ENCODE measurements around the gene MAT1A.

The MAT1A gene

DNA sequence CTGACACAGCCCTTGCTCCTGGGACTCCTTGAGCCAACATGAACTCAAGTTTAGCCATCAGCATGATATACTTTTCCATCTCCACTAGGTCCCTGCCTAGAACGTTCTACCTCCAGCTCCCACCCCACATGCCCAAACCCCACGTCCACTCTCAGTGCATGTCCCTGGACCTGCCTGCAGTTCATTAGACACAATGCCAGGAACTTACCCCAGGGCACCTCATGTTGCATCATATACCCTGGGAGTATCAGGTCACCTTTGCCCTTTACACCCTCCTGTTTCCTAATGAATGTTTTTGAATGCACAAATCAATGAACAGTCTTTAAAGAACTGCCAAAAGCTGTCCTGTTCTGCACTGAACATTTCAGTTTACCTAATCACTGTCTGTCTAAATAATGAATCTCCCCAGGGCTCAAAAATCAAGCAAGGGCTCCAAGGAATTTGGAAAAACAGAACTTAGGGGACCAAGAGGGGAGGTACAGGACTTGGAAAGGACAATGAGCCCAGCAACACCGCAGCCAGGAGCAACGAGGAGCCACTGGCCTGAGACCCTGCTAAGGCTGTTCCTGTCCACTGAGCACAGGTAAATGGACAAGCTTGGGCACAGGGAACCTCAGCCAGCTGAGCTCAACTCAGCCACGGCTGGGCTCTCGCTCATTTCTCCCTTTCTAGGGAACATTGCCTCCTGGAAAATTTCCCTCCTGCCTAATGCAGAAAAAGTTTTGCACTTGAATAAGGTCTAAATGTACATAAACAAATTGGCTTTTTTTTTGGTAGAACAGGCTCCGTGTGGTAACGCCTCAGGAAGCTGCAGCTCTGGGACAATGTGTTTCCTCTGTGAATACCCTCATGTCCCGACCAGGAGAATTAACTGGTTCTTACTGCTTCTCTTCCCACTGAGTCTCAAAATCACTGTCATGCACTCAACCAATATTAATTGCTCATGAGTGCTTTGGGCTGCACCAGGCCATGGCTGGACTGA is 7.4 kb downstream of the MAT1A start:
- DNase-seq (ENCODE audit: low spot score) = no peak

- no peak for DNase-seq (ENCODE audit: low spot score)
These were observed 8.2 kb downstream of the MAT1A start for GRCh38 chr10:80281292-80281691.

DNA sequence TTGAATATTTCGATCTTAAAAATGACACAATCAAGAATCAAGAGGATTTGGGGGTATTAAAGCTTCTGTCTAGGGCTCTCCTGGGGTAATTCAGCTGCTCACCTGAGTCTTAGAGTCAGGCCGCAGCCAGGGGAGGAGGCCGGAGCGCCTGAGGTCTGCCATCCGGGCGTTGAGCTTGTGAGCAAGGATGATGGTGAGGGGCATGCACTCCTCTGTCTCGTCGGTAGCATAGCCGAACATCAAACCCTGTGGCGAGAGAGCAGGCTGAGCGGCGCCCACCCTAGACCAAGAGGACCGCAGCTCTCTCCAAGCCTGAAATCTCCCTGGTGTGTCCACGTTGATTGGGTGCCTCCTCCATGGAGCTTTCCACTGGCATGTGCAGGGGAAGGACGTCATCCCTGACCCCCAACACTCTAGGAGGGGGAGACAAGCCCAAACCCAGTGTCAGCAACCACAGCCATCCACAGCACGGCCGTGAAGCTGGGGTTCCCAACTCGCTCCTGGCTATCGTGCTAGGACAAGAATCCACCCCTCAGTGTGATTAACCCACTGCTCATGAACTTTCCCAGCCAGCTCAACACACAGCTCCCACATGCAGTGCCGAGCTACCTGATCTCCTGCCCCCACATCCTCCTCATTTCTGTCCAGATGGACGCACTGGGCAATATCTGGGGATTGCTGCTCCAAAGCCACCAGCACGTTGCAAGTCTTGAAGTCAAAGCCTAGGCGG is 9.2 kb downstream of the MAT1A start:
- DNase-seq (ENCODE audit: low spot score) = no peak

DNA sequence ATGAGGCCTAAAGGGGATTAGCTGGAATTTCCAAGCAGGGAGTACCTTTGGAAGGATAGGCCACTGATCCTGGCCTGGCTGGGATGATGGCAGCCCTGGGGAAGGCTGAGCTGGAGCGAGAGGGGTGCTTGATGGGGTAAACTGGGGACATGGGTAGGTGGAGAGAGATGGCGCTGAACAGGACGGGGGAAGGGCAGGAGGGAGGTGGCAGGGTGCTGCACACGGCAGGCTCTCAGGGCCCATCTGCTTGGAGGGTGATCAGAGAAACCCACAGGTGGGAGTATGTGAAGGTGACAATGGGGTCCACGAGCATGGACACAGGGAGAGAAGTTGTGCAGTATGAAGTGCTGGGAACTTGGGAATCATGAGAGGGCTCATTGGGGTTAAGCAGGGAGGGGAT is 10.3 kb downstream of the MAT1A start:
- DNase-seq (ENCODE audit: low spot score) = no peak

DNA sequence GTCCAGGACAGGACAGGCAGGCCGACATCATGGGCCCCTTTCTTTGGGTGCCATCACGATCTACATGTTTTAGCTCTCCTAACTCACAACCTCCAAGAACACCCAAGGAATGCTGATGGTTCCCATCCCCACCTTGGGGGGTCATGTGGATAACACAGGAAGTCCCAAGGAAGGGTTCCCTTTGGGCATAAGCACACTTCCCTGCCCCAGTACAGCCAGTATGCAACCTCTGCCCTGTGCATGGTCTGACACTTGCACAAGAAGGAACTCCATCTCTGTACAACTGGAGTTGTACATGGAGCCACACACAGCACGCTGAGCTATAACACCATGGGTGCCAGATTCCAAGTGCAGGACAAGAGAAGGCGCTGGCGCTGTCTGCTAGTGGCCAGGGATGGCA is 11.0 kb downstream of the MAT1A start:
- DNase-seq (ENCODE audit: low spot score) = no peak

- DNase-seq (ENCODE audit: low spot score) = no peak
These were observed 11.7 kb downstream of the MAT1A start for GRCh38 chr10:80277567-80278250.

DNA sequence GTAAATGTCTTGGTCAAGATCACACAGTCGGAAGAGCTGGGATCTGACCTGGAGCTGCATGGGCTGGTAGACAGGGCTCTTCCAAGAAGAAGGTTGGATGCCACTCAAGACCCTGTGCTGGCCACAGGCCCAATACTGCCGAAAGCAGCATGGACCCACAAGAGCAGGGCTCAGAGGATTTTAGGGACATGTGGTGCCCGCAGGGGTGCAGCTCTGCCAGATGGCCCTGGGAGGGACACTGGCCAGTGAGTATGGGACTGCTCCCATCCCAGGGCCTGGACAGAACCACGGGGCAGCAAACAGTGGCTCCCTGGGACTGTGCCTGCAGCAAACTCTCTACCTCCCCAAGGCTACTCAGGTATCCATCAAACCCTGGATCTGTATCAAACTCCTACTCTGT is 12.4 kb downstream of the MAT1A start:
- no peak for DNase-seq (ENCODE audit: low spot score)

GRCh38 chr10:80276335-80276734 is 13.1 kb downstream of the MAT1A start:
- DNase-seq (ENCODE audit: low spot score) = no peak

- no peak for DNase-seq (ENCODE audit: low spot score)
These were observed 13.7 kb downstream of the MAT1A start for GRCh38 chr10:80275756-80276155.

GRCh38 chr10:80275135-80275498 is 14.3 kb downstream of the MAT1A start:
- no peak for DNase-seq (ENCODE audit: low spot score)

- no peak for DNase-seq (ENCODE audit: low spot score)
These were observed 14.9 kb downstream of the MAT1A start for GRCh38 chr10:80274396-80275134.

DNA sequence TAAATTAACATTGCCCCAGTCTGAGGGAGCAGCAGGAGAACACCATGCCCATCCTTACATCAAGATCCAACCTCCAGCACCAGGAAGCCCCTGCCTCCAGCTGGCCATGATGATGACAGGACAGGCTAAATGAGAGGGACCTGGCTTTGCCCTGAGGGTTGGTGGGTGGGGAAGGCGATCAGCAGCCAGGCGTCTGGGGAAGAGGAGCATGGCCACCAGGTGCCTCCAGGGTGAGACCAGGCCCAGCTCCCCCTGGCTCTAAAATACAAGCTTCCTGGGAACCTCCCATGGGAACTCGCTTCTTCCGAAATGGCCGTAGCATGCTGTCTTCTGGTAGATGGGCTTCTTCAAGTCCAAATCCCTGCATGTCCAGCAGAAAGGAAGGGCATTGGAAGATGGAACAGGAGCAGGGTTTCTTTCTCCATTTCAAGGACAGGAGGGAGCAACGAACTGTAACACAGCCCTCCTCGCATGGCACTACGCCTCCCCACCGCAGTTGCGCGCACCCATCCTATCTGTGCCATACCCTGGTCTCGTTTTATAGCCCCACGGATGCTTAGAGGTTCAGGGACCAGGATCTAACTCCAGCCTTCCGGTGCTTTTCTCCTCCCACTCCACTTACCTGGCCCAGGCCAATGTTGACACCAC is 15.8 kb downstream of the MAT1A start:
- DNase-seq (ENCODE audit: low spot score) = no peak

DNA sequence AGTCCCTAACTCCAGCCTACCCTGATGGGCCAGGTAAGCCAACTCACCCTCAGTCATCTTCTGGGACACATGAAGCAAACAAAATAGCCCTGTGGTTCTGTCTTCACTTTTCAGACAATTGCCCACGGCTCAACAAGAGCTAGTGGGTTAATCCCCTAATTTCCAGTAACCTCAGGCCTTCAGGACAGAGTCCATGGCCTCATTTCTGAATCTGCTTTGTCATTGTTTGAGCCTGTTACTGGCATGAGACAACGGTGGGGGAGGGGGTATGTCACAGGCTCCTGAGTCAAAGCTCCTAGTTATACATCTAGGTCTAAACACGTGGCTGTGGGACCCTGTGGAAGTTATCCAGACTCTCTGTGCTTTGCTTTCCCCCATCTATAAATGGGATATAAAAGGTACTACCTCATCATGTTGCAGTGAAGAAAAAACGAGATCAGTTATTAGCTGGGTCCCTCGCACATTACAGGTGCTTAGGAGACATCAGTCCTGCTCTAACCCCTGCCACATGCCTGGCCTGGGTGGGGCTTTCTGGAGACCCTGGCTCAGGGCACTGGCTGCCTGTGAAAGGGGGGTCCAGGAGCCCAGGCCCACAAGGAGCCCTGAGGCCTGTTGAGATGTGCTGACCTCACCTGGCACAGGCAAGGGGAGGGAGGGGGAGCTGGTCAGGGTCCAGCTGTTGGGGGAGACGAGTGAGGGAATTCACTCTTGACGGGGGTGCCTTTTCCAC is 16.5 kb downstream of the MAT1A start:
- no peak for DNase-seq (ENCODE audit: low spot score)

DNA sequence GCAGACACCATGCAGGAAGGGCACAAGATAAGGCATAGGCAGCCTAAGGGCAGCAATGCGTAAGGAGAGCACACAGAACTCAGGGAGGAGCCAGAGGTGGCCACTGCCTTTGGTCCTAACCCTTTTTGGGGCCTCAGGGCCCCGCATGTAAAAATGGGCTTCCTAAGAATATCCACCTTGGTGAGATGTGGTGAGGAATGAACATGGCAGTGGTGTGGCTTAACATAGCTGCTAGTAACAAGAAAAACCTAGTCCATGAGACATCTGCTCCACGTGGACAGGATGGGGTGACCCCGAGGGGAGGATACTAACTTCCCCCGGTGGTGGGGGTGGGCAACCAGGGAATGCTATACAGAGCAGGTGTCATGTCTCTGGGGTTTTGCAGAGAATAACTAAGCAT is 18.0 kb downstream of the MAT1A start:
- no peak for DNase-seq (ENCODE audit: low spot score)

DNA sequence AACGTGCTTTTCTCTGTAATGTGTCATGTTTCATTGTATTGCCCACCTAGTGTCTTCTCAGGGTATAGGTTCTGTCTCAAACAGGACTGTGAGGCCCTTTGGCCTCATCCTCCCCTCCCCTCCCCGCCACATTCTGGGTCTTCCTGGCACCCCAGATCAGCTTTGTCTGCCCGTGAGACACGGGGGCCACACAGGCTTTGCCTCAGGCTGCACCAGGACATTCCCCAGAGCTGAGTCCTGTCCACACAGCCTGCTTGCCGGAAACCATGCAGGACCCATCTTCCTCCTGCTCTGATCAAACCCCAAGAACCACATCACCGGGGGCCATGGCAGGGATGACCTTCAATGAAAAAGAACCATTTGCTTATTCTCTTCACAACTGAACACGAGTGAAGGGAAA is 18.6 kb downstream of the MAT1A start:
- no peak for DNase-seq (ENCODE audit: low spot score)

DNA sequence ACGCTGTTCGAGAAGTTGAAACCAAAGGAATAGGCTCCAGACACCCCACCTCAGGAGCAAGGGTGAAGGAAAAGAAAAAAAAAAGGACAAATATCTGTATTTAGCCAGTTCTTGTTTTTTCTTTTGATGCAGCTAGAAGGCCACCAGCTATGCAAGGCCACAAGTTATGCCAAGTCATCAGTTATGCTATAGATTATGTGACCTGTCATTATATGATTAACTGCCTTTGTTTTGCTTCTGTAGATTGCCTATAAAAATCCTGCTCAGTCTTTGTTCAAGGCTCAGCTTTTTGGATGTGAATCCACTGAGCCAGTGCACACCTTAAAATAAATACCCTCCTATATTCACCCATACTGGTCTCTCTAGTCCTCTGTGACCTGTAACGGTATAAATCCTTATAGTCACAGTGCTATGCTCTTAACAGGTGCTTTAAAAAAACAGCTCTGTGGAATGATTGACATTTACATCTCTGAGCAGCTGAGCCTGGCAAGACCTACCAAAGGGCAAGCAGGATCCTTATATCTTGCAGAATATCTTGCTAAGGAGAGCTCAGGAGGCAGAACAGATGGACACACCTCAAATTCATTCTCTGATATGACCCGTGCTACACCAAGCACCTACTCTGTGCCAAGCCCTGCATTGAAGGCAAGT is 20.4 kb downstream of the MAT1A start:
- no peak for DNase-seq (ENCODE audit: low spot score)

DNA sequence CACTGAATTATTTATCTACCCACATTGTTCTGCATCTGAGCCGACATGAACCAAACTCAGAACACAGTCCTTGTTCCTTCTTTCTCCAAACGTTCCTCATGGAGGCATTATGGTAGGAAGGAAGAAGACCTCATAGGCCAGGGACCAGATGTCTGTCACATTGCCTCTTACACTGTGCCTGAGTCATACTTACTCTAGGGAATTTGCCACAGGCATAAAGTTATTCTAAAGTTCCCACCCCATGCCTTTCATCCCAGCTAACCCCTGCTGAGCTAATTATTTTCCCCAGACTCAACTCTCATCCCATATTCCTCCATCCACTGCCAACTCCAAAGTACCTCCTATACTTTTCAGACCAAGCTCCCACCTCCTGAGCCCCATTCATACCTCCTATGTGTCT is 21.2 kb downstream of the MAT1A start:
- no peak for DNase-seq (ENCODE audit: low spot score)

GRCh38 chr10:80266513-80266863 is 23.0 kb downstream of the MAT1A start:
- no peak for DNase-seq (ENCODE audit: low spot score)

GRCh38 chr10:80265740-80266512 is 23.5 kb downstream of the MAT1A start:
- DNase-seq (ENCODE audit: low spot score) = no peak

Data from D341Med (cell line).